Breast epithelium (tissue), 4 donors: ENCODE measurements around the gene NRP1. TPM values are rescaled to one million over a fixed set of nuclear protein-coding genes. Genes with fewer than 3 reads are reported as not detected.

Experiments used
- DNase-seq, 2 donors: peaks; one replicate each; pipeline ENCODE4 v3.0.0-alpha.2; 2019; ENCODE audit warnings: low spot score in 2 of 2
- H3K27ac ChIP-seq, 2 donors: fragments of 200-600 bp; sonication (generic) in 1 of 2; one replicate each; pipeline ENCODE4 v1.5.1; 2016 to 2019; ENCODE audit warnings: mild to moderate bottlenecking in 1 of 2
- H3K27me3 ChIP-seq, 2 donors: fragments of 200-600 bp; sonication (generic) in 1 of 2; one replicate each; pipeline versions ENCODE4 v1.5.1 to v1.6.0; 2017 to 2019; ENCODE audit warnings: control low read depth in 1 of 2, mild to moderate bottlenecking in 1 of 2
- H3K36me3 ChIP-seq: fragments of 200-600 bp; one replicate; pipeline ENCODE4 v1.5.1; 2019
- H3K4me1 ChIP-seq, 2 donors: fragments of 200-600 bp; sonication (generic); one replicate each; pipeline ENCODE4 v1.5.1; 2016 to 2019; ENCODE audit warnings: control low read depth in 1 of 2
- H3K4me3 ChIP-seq, 3 donors: fragments of 200-600 bp; sonication (generic); 1 replicate in 2 of 3; 2 replicates in 1 of 3; pipeline ENCODE4 v1.5.1; 2016 to 2019; ENCODE audit warnings: mild to moderate bottlenecking in 3 of 3, moderate library complexity in 2 of 3
- H3K9me3 ChIP-seq, 2 donors: fragments of 200-600 bp; sonication (generic) in 1 of 2; one replicate each; pipeline ENCODE4 v1.5.1; 2016 to 2019; ENCODE audit warnings: control low read depth in 1 of 2
- CTCF ChIP-seq, 3 donors: fragments of 450-650 bp; IDR thresholded peaks; one replicate each; pipeline ENCODE4 v1.5.1; 2016 to 2017; ENCODE audit warnings: antibody characterized with exemption in 3 of 3, mild to moderate bottlenecking in 3 of 3, moderate library complexity in 3 of 3
- POLR2A ChIP-seq: fragments of 450-650 bp; IDR thresholded peaks from one replicate; pipeline ENCODE4 v1.6.1; 2016; ENCODE audit warnings: antibody characterized with exemption, mild to moderate bottlenecking, moderate library complexity
- POLR2AphosphoS5 ChIP-seq, 3 donors: sonication (generic); formaldehyde crosslinking; IDR thresholded peaks; one replicate each; pipeline ENCODE4 v1.6.1; 2017; ENCODE audit warnings: antibody characterized with exemption in 3 of 3
- intact Hi-C: fragments of 100-400 bp; cut with DNase I; formaldehyde crosslinking; loops from one replicate; pipeline ENCODE4 v1.15.1; 2023; ENCODE audit warnings: low total_unique reads
- total RNA-seq, 3 donors: library from RNA; depleted of rRNA; stranded (reverse); fragments of >200 nt; gene quantifications; one replicate each; pipeline ENCODE4 v1.1.0, GENCODE V29; 2016

NRP1 gene
- total RNA-seq, 3 donors from 2014 or later: 50.8 to 76.0 (median 74.7) TPM

GRCh38 chr10:33193701-33194521, 140.6 kb downstream of the NRP1 start:
- Histone ChIP-seq H3K9me3 (no peaks in the 10 kb centered on the region), H3K36me3 (no peaks in the 10 kb centered on the region), H3K4me1 (no peaks in the 10 kb centered on the region), H3K27me3 (no peaks in the 10 kb centered on the region), H3K27ac (peak overlapping the region in 1 of 2 donors; percentile 34), H3K4me3 (no peak overlapping the region)
- intact Hi-C loops: no loop called here
- TF ChIP-seq CTCF (IDR thresholded peaks at IDR 0.05): no peak
- no peak for TF ChIP-seq POLR2A
- no peak for TF ChIP-seq POLR2AphosphoS5 (IDR thresholded peaks at IDR 0.05)
- no peak for DNase-seq

GRCh38 chr10:33193057-33193700, 141.3 kb downstream of the NRP1 start:
- Histone ChIP-seq H3K4me3 (no peak overlapping the region), H3K27me3 (no peaks in the 10 kb centered on the region), H3K9me3 (no peaks in the 10 kb centered on the region), H3K27ac (no peak overlapping the region), H3K36me3 (no peaks in the 10 kb centered on the region), H3K4me1 (no peaks in the 10 kb centered on the region)
- intact Hi-C loops: no loop called here
- peak; percentile 47 to 69 for DNase-seq
- peak; percentile 19 to 59 (median 50) for TF ChIP-seq CTCF (IDR thresholded peaks at IDR 0.05)
- TF ChIP-seq POLR2A: no peak
- peak in 1 of 3 donors; percentile 27 for TF ChIP-seq POLR2AphosphoS5 (IDR thresholded peaks at IDR 0.05)

DNA sequence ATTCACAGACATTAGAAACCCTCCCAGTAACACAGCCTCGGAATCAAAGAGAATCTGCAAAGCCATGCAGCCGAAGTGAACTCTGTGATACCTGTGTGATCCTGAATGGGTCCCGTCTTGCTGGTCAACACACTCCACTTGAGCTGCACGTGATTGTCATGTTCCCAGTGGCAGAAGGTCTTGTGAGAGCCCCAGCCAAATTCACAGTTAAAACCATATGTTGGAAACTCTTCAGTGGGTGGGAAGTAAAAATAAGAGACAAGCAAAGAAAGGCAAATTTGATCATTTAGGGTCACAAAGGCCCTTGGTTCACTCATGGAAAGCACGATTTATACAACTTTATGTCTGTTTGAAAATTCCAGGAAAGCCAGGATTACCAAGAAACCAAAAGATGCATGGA, 142.3 kb downstream of the NRP1 start:
- Histone ChIP-seq H3K36me3 (no peaks in the 10 kb centered on the region), H3K27ac (no peak overlapping the region), H3K27me3 (no peaks in the 10 kb centered on the region), H3K4me1 (no peaks in the 10 kb centered on the region), H3K9me3 (no peaks in the 10 kb centered on the region), H3K4me3 (no peak overlapping the region)
- no peak for DNase-seq
- intact Hi-C loops: no loop called here
- no peak for TF ChIP-seq POLR2AphosphoS5 (IDR thresholded peaks at IDR 0.05)
- TF ChIP-seq CTCF (IDR thresholded peaks at IDR 0.05): no peak
- TF ChIP-seq POLR2A: no peak

DNA sequence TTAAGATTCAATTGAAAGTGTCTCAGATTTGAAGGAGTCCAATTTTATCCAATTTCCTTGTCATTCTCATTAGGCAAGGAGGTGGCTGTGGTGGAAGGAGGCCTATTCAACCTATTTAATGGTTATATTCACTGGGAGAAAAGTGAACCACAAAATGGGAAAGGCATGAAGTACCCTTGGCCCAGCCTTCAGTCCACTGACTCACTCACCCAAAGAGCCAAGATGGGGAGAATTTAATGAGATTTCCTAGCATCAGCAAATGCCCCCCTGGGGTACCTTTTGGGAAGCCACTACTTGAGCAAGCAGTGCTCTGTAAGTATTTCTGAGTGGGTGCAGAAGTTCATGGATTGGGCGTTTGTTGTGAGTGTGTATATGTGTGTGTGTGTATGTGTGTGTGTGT, 144.1 kb downstream of the NRP1 start:
- Histone ChIP-seq H3K9me3 (no peaks in the 10 kb centered on the region), H3K27ac (no peak overlapping the region), H3K4me3 (no peak overlapping the region), H3K4me1 (no peaks in the 10 kb centered on the region), H3K27me3 (no peaks in the 10 kb centered on the region), H3K36me3 (no peaks in the 10 kb centered on the region)
- no peak for TF ChIP-seq CTCF (IDR thresholded peaks at IDR 0.05)
- no peak for TF ChIP-seq POLR2AphosphoS5 (IDR thresholded peaks at IDR 0.05)
- no peak for TF ChIP-seq POLR2A
- no peak for DNase-seq
- intact Hi-C loops: no loop called here

DNA sequence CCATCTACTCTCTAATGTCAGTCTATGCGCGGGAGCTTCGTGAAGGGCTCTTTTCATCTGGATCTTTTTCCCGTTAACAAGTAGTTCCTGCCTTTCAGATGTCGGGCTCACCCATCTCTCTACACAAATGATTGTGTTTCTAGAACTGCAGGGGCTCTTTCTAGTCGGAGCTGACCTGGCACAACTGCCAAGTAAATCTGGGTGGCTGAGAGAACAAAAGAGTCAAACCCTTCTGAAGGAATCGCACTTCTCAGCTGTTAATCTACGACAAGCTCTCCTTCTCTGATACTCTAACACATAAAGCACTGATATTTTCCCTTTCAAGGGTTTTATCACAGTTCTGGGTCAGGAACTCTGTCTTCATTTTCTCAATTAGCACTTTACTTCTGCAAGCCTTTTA, 144.7 kb downstream of the NRP1 start:
- no peaks in the 10 kb centered on the region for H3K36me3 ChIP-seq
- H3K27ac ChIP-seq: no peak overlapping the region
- H3K4me3 ChIP-seq: no peak overlapping the region
- no peaks in the 10 kb centered on the region for H3K27me3 ChIP-seq
- H3K4me1 ChIP-seq: no peaks in the 10 kb centered on the region
- no peak for TF ChIP-seq CTCF (IDR thresholded peaks at IDR 0.05)
- TF ChIP-seq POLR2A: no peak
- TF ChIP-seq POLR2AphosphoS5 (IDR thresholded peaks at IDR 0.05): no peak
- no peaks in the 10 kb centered on the region for H3K9me3 ChIP-seq
- intact Hi-C loops: no loop called here
- DNase-seq: no peak
